Measurements from ENCODE around the gene ZNF415.
"Not testable (repeated sequence)": the region's sequence is repeated elsewhere in the genome, so short reads cannot be mapped to it uniquely, and the experiment has no call there.

ZNF415 gene

GRCh38 chr19:53102206-53102755 is 30.4 kb downstream of the ZNF415 start:
- DNase-seq = no peak

GRCh38 chr19:53101518-53101917 is 31.2 kb downstream of the ZNF415 start:
- DNase-seq = no peak

GRCh38 chr19:53098570-53098969 is 34.1 kb downstream of the ZNF415 start:
- not testable (repeated sequence) for DNase-seq

- DNase-seq = not testable (repeated sequence)
Measured at GRCh38 chr19:53096982-53097690, 35.6 kb downstream of the ZNF415 start.

GRCh38 chr19:53096579-53096978 is 36.1 kb downstream of the ZNF415 start:
- not testable (repeated sequence) for DNase-seq

- no peak for DNase-seq
Measured at GRCh38 chr19:53094754-53095575, 37.7 kb downstream of the ZNF415 start.

GRCh38 chr19:53092723-53093122 is 40.0 kb downstream of the ZNF415 start:
- DNase-seq = no peak

GRCh38 chr19:53091413-53092254 is 41.1 kb downstream of the ZNF415 start:
- no peak for DNase-seq

- no peak for DNase-seq
Measured at GRCh38 chr19:53088091-53088490, 44.6 kb downstream of the ZNF415 start.

- DNase-seq = no peak
Measured at GRCh38 chr19:53086949-53087348, 45.8 kb downstream of the ZNF415 start.

- DNase-seq = no peak
Measured at GRCh38 chr19:53085496-53085895, 47.2 kb downstream of the ZNF415 start.

GRCh38 chr19:53082929-53083328 is 49.8 kb downstream of the ZNF415 start:
- no peak for DNase-seq

- no peak for DNase-seq
Measured at GRCh38 chr19:53079313-53079924, 53.3 kb downstream of the ZNF415 start.

- no peak for DNase-seq
Measured at GRCh38 chr19:53078668-53079067, 54.0 kb downstream of the ZNF415 start.

- no peak for DNase-seq
Measured at GRCh38 chr19:53076984-53077383, 55.7 kb downstream of the ZNF415 start.

- no peak for DNase-seq
Measured at GRCh38 chr19:53068834-53069233, 63.9 kb downstream of the ZNF415 start.

- DNase-seq = no peak
Measured at GRCh38 chr19:53068199-53068598, 64.5 kb downstream of the ZNF415 start.

- DNase-seq = no peak
Measured at GRCh38 chr19:53057904-53058580, 74.7 kb downstream of the ZNF415 start.

Measured in stimulated activated CD4-positive, alpha-beta T cell treated with anti-CD3 and anti-CD28 coated beads, Interleukin-2, amount 100 ng/mL, for 48 hours (primary cell).